ENCODE measurements around the gene ELMOD2. TPM values are rescaled to one million over a fixed set of nuclear protein-coding genes. Genes with fewer than 3 reads are reported as not detected.

The ELMOD2 gene
- total RNA-seq, 2 donors from 2014 or later = 22.3 to 26.1 TPM

DNA sequence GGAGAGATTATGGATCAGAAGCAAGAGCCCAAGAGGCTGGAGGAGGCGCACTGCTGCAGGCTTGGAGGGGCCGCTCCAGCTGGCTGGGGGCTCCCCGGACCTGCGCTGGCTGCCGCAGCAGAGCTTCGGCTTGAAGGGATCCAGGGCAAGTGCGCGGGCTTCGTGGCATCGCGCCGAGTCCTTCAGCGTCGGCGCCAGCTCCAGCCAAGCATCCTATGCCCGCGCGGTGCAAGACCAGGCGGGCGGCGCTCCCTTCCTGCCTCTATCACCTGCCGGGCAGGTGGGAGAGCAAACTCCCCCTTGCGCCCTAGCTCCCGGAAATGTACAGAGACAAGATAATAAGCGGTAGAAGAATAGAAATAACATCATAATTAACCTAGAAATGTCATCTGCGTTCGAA lies 55.3 kb downstream of the ELMOD2 start:
- DNase-seq (ENCODE audit: low spot score) (no peak), ATAC-seq (ENCODE audit: insufficient number of reproducible peaks, low FRiP score, low read depth) (no peak)
- Histone ChIP-seq H3K36me3 (no peaks in the 10 kb centered on the region), H3K27me3 (replicated peaks; ENCODE audit: insufficient read depth) (no peaks in the 10 kb centered on the region), H3K4me1 (ENCODE audit: control insufficient read depth in 1 of 2, low read depth in 2 of 2) (no peaks in the 10 kb centered on the region), H3K4me3 (no peak overlapping the region), H3K9me3 (no peaks in the 10 kb centered on the region), H3K27ac (no peak overlapping the region)
- TF ChIP-seq, protein P1, sequence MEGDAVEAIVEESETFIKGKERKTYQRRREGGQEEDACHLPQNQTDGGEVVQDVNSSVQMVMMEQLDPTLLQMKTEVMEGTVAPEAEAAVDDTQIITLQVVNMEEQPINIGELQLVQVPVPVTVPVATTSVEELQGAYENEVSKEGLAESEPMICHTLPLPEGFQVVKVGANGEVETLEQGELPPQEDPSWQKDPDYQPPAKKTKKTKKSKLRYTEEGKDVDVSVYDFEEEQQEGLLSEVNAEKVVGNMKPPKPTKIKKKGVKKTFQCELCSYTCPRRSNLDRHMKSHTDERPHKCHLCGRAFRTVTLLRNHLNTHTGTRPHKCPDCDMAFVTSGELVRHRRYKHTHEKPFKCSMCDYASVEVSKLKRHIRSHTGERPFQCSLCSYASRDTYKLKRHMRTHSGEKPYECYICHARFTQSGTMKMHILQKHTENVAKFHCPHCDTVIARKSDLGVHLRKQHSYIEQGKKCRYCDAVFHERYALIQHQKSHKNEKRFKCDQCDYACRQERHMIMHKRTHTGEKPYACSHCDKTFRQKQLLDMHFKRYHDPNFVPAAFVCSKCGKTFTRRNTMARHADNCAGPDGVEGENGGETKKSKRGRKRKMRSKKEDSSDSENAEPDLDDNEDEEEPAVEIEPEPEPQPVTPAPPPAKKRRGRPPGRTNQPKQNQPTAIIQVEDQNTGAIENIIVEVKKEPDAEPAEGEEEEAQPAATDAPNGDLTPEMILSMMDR (IDR thresholded peaks at IDR 0.05) = no peak

DNA sequence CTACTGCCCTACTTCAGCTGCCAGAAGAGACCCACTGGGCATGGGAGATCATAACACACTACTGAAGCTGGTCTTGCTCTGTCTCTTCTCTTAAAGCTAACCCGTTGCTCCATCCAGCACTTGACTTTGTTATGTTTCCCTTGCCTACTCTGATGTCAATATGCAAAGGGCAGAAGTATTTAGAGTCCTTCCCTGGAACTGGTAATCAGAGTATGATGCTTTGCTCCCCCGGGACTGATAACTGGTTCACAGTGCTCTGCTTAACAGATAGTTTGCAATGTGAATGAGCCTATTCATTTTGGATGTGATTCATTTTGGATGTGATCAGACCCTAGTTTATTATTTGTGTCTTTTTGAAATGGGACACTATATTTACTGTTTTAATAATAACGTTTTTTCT lies 57.1 kb downstream of the ELMOD2 start:
- no peaks in the 10 kb centered on the region for H3K9me3 ChIP-seq
- DNase-seq (ENCODE audit: low spot score) (no peak), ATAC-seq (ENCODE audit: insufficient number of reproducible peaks, low FRiP score, low read depth) (no peak)
- H3K36me3 ChIP-seq = no peaks in the 10 kb centered on the region
- no peaks in the 10 kb centered on the region for H3K4me1 ChIP-seq (ENCODE audit: control insufficient read depth in 1 of 2, low read depth in 2 of 2)
- no peaks in the 10 kb centered on the region for H3K27me3 ChIP-seq (replicated peaks; ENCODE audit: insufficient read depth)
- no peak overlapping the region for H3K27ac ChIP-seq
- H3K4me3 ChIP-seq = no peak overlapping the region
- TF ChIP-seq, protein P1 (IDR thresholded peaks at IDR 0.05) = no peak

DNA sequence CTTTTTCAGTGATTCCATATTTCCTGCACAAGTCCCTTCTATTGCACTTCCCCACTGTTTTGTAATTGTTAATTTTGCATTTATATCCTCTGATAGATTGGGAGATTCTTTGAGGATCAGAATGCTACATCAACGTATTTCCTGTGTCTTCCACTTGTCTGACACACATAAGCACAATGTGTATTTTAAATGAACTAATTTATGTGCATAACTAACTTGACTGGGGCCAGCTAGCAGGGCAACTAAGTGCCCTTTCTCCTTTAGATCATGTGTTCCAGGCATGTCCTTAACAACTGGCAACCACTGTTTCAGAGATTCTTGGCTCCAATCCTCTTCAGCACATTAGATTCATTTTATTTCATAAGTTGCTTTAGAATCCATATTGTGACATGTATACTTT lies 60.5 kb downstream of the ELMOD2 start:
- ATAC-seq (ENCODE audit: insufficient number of reproducible peaks, low FRiP score, low read depth) = no peak
- no peak for DNase-seq (ENCODE audit: low spot score)
- H3K9me3 ChIP-seq = no peaks in the 10 kb centered on the region
- H3K27ac ChIP-seq = no peak overlapping the region
- TF ChIP-seq, protein P1 (IDR thresholded peaks at IDR 0.05) = no peak
- no peaks in the 10 kb centered on the region for H3K36me3 ChIP-seq
- no peaks in the 10 kb centered on the region for H3K27me3 ChIP-seq (replicated peaks; ENCODE audit: insufficient read depth)
- H3K4me3 ChIP-seq = no peak overlapping the region
- no peaks in the 10 kb centered on the region for H3K4me1 ChIP-seq (ENCODE audit: control insufficient read depth in 1 of 2, low read depth in 2 of 2)

DNA sequence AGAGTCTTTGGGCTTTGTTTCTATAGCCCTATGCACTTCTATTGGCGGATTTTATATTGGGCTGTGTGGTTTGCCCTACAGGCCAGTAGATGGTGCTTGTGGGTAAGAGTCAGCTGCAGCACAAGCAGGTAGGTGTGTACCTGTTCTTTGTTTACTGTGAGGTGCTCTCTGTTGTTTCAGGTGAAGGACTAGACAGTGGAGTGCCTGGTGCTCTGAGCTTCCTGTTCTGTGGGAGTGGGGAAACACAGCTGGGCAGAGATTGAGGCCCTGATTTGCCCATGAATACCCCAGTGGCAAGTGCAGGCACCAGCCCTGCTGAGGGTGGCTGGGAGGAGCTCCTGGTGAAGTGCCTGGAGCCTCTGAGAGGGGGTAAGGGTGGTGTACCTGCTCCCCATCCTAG lies 71.1 kb downstream of the ELMOD2 start:
- Histone ChIP-seq H3K27me3 (replicated peaks; ENCODE audit: insufficient read depth) (no peaks in the 10 kb centered on the region), H3K9me3 (no peaks in the 10 kb centered on the region), H3K36me3 (no peaks in the 10 kb centered on the region), H3K4me1 (ENCODE audit: control insufficient read depth in 1 of 2, low read depth in 2 of 2) (no peaks in the 10 kb centered on the region), H3K4me3 (no peak overlapping the region), H3K27ac (no peak overlapping the region)
- ATAC-seq (ENCODE audit: insufficient number of reproducible peaks, low FRiP score, low read depth) (no peak), DNase-seq (ENCODE audit: low spot score) (no peak)
- TF ChIP-seq, protein P1 (IDR thresholded peaks at IDR 0.05) = no peak

DNA sequence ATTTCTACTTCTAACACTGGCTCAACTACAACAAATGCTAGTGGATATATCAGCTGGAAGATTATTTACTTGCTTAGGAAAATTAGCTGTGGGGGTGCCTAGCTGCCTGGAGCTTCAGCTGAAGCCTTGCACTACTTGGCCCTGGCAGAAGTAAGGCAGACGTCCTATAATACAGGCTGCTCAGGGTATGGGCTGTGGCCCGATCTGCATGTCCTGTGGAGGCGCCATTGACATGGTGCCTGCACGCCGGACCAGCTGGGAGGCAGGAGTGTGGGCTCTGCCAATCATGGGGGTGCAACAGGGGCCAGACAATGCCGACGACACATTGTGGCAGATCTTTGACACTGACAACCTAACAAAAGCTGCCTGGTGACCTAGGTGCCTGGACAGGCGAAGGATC lies 76.4 kb downstream of the ELMOD2 start:
- TF ChIP-seq, protein P1 (IDR thresholded peaks at IDR 0.05) = no peak
- H3K27me3 ChIP-seq (replicated peaks; ENCODE audit: insufficient read depth) = no peaks in the 10 kb centered on the region
- H3K4me1 ChIP-seq (ENCODE audit: control insufficient read depth in 1 of 2, low read depth in 2 of 2) = no peaks in the 10 kb centered on the region
- no peak for ATAC-seq (ENCODE audit: insufficient number of reproducible peaks, low FRiP score, low read depth)
- H3K9me3 ChIP-seq = no peaks in the 10 kb centered on the region
- H3K36me3 ChIP-seq = no peaks in the 10 kb centered on the region
- no peak overlapping the region for H3K4me3 ChIP-seq
- no peak for DNase-seq (ENCODE audit: low spot score)
- no peak overlapping the region for H3K27ac ChIP-seq

All from thoracic aorta (tissue), 2 donors.